NCI-H510A (cell line): ENCODE data around the gene SHANK1.

Experiments used
- DNase-seq: peaks from one replicate; lab custom pipeline; 2025; lab: John Stamatoyannopoulos, UW

The SHANK1 gene

GRCh38 chr19:50686310-50687032, 33.1 kb downstream of the SHANK1 start:
- no peak for DNase-seq

- DNase-seq, result no peak
These were observed 40.2 kb downstream of the SHANK1 start for GRCh38 chr19:50679177-50680125.

- no peak for DNase-seq
These were observed 41.3 kb downstream of the SHANK1 start for GRCh38 chr19:50678323-50678722.

- no peak for DNase-seq
These were observed 42.0 kb downstream of the SHANK1 start for GRCh38 chr19:50677636-50678035.

- DNase-seq, result no peak
These were observed 42.9 kb downstream of the SHANK1 start for GRCh38 chr19:50676625-50677197.

- DNase-seq, result no peak
These were observed 46.5 kb downstream of the SHANK1 start for GRCh38 chr19:50673118-50673517.

GRCh38 chr19:50670102-50670380, 49.6 kb downstream of the SHANK1 start:
- no peak for DNase-seq

GRCh38 chr19:50669302-50670101, 50.1 kb downstream of the SHANK1 start:
- DNase-seq, result no peak

- no peak for DNase-seq
These were observed 50.7 kb downstream of the SHANK1 start for GRCh38 chr19:50668879-50669278.

- no peak for DNase-seq
These were observed 51.2 kb downstream of the SHANK1 start for GRCh38 chr19:50668416-50668815.

- no peak for DNase-seq
These were observed 51.8 kb downstream of the SHANK1 start for GRCh38 chr19:50667759-50668231.

- no peak for DNase-seq
These were observed 52.3 kb downstream of the SHANK1 start for GRCh38 chr19:50667177-50667758.

- no peak for DNase-seq
These were observed 53.0 kb downstream of the SHANK1 start for GRCh38 chr19:50666346-50667176.

- no peak for DNase-seq
These were observed 55.4 kb downstream of the SHANK1 start for GRCh38 chr19:50664204-50664603.

- no peak for DNase-seq
These were observed 56.2 kb downstream of the SHANK1 start for GRCh38 chr19:50663482-50663790.

- no peak for DNase-seq
These were observed 56.7 kb downstream of the SHANK1 start for GRCh38 chr19:50662651-50663481.

- no peak for DNase-seq
These were observed 57.6 kb downstream of the SHANK1 start for GRCh38 chr19:50661766-50662650.

- no peak for DNase-seq
These were observed 58.6 kb downstream of the SHANK1 start for GRCh38 chr19:50661023-50661422.

- no peak for DNase-seq
These were observed 59.6 kb downstream of the SHANK1 start for GRCh38 chr19:50660088-50660366.
